ENCODE results near the gene TLL2. TPM values are rescaled to one million over a fixed set of nuclear protein-coding genes. Genes with fewer than 3 reads are reported as not detected.

Gene TLL2
- polyA plus RNA-seq, 3 donors = not detected

DNA sequence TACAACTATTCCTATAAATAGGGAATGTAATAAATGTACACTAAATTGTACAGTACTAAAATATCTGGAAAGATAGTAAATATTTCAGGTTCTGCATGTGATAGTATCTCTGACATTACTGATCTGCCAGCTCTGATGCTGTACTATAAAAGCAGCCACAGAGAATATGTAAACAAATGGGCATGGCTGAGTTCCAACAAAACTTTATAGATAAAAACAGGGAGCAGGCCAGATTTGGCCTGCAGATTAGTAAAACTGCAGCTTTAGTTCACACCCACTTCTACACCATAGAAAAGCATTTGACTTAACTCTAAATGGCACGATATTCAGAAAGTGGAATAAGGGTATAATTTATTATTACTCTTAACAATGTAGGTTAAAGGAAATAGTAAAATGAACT, 18.8 kb upstream of the TLL2 start:
- intact Hi-C loops (cut with micrococcal nuclease) = no loop called here
- WGBS (ENCODE audit: insufficient coverage) = no CpG with 5 or more reads among the region's 1 CpG
- H2AFZ ChIP-seq (ENCODE audit: insufficient read depth, low read depth, low read length, poor library complexity, severe bottlenecking) = no peak overlapping the region
- peaks cover 55 to 92% of the 10 kb centered on the region in 2 donors for H3K36me3 ChIP-seq (replicated peaks in 1 of 2; ENCODE audit: control insufficient read depth in 1 of 2, insufficient read depth in 2 of 2, low read length in 2 of 2)
- H3K36me3 Mint-ChIP-seq = peaks cover 45 to 58% of the 10 kb centered on the region in 2 donors
- H3K9me3 Mint-ChIP-seq = no peaks in the 10 kb centered on the region
- H3K27me3 ChIP-seq (ENCODE audit: control insufficient read depth in 2 of 2, insufficient read depth in 2 of 2, low read length in 2 of 2) = no peaks in the 10 kb centered on the region
- DNase-seq = no peak
- peaks cover 22% of the 10 kb centered on the region for H3K79me2 ChIP-seq (ENCODE audit: insufficient read depth, low read length)
- H3K4me3 ChIP-seq (replicated peaks in 1 of 3; ENCODE audit: low read depth in 2 of 3, low read length in 3 of 3) = no peak overlapping the region
- H3K27ac ChIP-seq (ENCODE audit: low read depth in 1 of 2, low read length in 2 of 2) = no peak overlapping the region
- peaks cover 69% of the 10 kb centered on the region for H4K20me1 ChIP-seq (ENCODE audit: insufficient read depth, low read length)
- TF ChIP-seq, protein P1, sequence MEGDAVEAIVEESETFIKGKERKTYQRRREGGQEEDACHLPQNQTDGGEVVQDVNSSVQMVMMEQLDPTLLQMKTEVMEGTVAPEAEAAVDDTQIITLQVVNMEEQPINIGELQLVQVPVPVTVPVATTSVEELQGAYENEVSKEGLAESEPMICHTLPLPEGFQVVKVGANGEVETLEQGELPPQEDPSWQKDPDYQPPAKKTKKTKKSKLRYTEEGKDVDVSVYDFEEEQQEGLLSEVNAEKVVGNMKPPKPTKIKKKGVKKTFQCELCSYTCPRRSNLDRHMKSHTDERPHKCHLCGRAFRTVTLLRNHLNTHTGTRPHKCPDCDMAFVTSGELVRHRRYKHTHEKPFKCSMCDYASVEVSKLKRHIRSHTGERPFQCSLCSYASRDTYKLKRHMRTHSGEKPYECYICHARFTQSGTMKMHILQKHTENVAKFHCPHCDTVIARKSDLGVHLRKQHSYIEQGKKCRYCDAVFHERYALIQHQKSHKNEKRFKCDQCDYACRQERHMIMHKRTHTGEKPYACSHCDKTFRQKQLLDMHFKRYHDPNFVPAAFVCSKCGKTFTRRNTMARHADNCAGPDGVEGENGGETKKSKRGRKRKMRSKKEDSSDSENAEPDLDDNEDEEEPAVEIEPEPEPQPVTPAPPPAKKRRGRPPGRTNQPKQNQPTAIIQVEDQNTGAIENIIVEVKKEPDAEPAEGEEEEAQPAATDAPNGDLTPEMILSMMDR (IDR thresholded peaks at IDR 0.05) = no peak
- H3K9ac ChIP-seq (ENCODE audit: insufficient read depth, low read length, poor library complexity, severe bottlenecking) = no peak overlapping the region
- no peaks in the 10 kb centered on the region for H3K4me1 ChIP-seq (ENCODE audit: control insufficient read depth in 1 of 2, insufficient read depth in 2 of 2, low read length in 2 of 2)
- H3K9me3 ChIP-seq (replicated peaks in 1 of 2; ENCODE audit: control insufficient read depth in 1 of 2, insufficient read depth in 1 of 2, low read length in 2 of 2) = no peaks in the 10 kb centered on the region
- H3K27me3 Mint-ChIP-seq (ENCODE audit: low read depth in 3 of 3) = peaks cover 0 to 2% (median 0%) of the 10 kb centered on the region in 3 donors
- H3K4me2 ChIP-seq (replicated peaks; ENCODE audit: extremely low read depth, low read length, poor library complexity, severe bottlenecking) = no peak overlapping the region
- H3K4me1 Mint-ChIP-seq = peaks cover 3% of the 10 kb centered on the region
- no peak overlapping the region for H3K27ac Mint-ChIP-seq
- H3K4me3 Mint-ChIP-seq = no peak overlapping the region

DNA sequence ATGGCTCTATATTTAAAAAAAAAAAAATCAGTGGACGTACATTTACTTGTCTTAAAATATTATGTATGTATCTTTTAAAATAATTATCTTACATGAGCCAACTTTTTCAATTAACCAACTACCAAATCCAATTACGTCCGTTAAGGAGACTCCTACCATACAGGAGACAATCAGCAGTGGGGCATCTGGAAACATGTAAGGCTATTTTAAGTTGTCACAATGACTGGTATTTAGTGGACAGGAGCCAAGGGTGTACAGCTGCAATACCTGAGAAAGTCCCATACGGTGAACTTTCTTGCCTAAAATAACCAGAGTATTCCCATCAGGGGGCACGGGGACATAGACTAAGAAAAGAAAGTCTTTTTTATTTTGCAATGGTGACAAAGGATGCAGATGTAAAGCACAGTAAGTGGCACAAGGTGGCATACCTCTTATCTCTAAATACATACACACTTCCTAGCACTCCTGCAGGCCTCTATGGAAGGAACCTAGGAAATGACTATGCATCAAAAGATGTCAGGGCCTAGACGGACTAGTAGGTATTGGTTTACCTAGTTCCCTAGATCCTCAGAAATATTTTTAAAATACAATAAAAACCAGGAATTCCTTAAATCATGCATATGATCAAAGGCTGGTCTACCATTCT, 16.0 kb upstream of the TLL2 start:
- peaks cover 2% of the 10 kb centered on the region for H3K79me2 ChIP-seq (ENCODE audit: insufficient read depth, low read length)
- Mint-ChIP-seq H3K36me3 (peaks cover 67 to 73% of the 10 kb centered on the region in 2 donors), H3K4me1 (no peaks in the 10 kb centered on the region), H3K27me3 (ENCODE audit: low read depth in 3 of 3) (no peaks in the 10 kb centered on the region), H3K27ac (no peak overlapping the region), H3K4me3 (no peak overlapping the region), H3K9me3 (no peaks in the 10 kb centered on the region)
- no peak overlapping the region for H3K4me2 ChIP-seq (replicated peaks; ENCODE audit: extremely low read depth, low read length, poor library complexity, severe bottlenecking)
- no peak overlapping the region for H3K9ac ChIP-seq (ENCODE audit: insufficient read depth, low read length, poor library complexity, severe bottlenecking)
- H3K9me3 ChIP-seq (replicated peaks in 1 of 2; ENCODE audit: control insufficient read depth in 1 of 2, insufficient read depth in 1 of 2, low read length in 2 of 2) = no peaks in the 10 kb centered on the region
- H3K36me3 ChIP-seq (replicated peaks in 1 of 2; ENCODE audit: control insufficient read depth in 1 of 2, insufficient read depth in 2 of 2, low read length in 2 of 2) = peaks cover 79 to 98% of the 10 kb centered on the region in 2 donors
- peaks cover 45% of the 10 kb centered on the region for H4K20me1 ChIP-seq (ENCODE audit: insufficient read depth, low read length)
- no peak overlapping the region for H2AFZ ChIP-seq (ENCODE audit: insufficient read depth, low read depth, low read length, poor library complexity, severe bottlenecking)
- intact Hi-C loops (cut with micrococcal nuclease) = no loop called here
- no peaks in the 10 kb centered on the region for H3K27me3 ChIP-seq (ENCODE audit: control insufficient read depth in 2 of 2, insufficient read depth in 2 of 2, low read length in 2 of 2)
- TF ChIP-seq, protein P1 (IDR thresholded peaks at IDR 0.05) = no peak
- no CpG with 5 or more reads among the region's 6 CpGs for WGBS (ENCODE audit: insufficient coverage)
- H3K4me3 ChIP-seq (replicated peaks in 1 of 3; ENCODE audit: low read depth in 2 of 3, low read length in 3 of 3) = no peak overlapping the region
- no peaks in the 10 kb centered on the region for H3K4me1 ChIP-seq (ENCODE audit: control insufficient read depth in 1 of 2, insufficient read depth in 2 of 2, low read length in 2 of 2)
- no peak overlapping the region for H3K27ac ChIP-seq (ENCODE audit: low read depth in 1 of 2, low read length in 2 of 2)
- no peak for DNase-seq
